ENCODE measurements around the gene PF4V1.
"Not testable (repeated sequence)": the region's sequence is repeated elsewhere in the genome, so short reads cannot be mapped to it uniquely, and the experiment has no call there.

The PF4V1 gene

DNA sequence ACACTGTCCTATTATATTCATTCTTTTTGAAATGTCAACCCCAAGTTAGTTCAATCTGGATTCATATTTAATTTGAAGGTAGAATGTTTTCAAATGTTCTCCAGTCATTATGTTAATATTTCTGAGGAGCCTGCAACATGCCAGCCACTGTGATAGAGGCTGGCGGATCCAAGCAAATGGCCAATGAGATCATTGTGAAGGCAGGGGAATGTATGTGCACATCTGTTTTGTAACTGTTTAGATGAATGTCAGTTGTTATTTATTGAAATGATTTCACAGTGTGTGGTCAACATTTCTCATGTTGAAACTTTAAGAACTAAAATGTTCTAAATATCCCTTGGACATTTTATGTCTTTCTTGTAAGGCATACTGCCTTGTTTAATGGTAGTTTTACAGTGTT is 17.7 kb downstream of the PF4V1 start:
- DNase-seq (ENCODE audit: low read depth): no peak

DNA sequence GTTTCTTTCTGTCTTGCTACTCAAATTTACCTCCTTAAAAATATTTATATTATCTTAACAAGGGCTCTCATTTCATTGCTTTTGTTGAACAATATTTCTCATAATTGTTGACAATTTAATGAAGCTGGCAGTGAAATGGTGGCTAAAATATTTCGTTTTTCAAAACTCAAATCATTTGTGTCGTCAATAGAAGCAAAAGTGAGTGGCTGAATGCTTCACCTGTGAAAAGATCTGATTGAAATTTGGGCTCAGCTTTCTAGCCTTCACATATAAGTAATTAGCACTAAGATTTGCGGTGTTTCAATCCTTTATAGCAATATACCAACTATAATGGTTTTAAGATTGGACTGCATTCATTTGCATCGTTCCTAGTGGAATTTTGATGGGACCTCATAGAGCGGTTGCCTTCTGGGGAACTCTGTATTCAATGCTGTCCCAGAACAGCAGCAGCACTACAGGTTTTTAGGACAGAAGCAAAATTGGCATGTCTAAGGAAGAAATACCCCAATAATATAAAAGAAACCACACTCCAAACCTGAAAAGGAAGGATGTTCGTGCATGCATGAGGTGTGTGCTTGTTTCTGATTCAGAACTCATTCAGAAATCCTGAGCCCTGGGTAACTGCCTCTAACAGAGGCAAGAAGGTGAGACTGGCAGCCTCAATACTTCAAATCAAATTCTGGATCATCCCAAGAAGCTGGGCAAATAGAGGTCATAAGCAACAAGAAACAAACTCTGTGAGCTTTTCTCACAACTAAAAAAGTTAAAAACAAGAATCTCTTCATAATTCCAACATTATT is 18.6 kb downstream of the PF4V1 start:
- DNase-seq (ENCODE audit: low read depth): no peak

DNA sequence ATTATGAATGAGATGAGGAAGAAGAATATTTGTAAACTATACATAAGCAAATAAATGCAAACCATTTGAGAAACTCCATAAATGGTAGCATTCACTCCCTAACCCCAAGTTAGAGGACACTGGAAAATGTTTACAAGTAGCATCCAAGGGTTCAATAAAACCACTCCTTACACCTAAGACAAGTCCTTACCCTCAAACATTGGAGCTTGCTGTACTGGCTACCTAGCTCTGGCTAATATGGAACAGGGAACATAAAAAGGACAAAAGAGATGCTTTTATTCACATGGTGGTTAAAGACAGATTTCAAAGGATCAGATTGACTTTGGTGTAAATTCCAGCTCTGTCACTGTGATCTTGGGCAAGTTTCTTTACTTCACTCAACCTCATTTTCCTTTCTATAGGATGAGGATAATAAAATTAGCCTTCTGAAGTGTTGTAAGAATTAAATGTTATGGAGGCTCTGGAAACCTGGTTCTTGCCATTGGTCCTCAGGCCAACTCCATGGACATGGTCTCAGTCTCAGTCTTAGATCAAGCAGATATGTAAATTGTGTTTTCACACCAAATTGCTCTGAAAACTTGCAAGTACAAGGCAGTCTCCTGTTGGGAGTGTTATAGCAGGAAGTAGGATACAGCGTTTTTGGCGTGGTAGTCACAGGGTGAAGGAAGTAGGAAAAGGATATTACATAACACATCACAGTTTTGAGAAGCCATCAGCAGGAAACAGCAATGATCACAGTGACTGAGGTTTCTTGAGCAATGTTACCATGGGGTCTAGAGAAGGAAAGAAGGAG is 19.4 kb downstream of the PF4V1 start:
- DNase-seq (ENCODE audit: low read depth): no peak

DNA sequence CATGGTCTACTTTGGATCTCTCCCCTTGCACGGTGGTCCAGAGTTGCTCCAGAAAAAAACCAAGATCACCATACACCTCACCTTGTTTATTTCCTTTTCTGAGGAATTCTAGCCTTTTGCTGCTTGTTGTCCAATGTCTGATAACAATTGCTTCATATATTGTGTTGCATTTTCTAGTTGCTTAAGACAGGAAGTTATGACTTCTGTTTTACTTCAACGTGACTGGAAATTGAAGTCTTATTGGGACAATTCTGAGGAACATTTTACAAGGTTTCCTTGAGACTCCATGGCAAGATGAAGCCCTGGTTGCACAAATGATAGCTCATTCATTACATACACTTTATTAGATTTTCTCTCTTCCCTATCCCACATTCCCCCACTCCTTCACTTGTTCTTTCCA is 21.3 kb downstream of the PF4V1 start:
- no peak for DNase-seq (ENCODE audit: low read depth)

DNA sequence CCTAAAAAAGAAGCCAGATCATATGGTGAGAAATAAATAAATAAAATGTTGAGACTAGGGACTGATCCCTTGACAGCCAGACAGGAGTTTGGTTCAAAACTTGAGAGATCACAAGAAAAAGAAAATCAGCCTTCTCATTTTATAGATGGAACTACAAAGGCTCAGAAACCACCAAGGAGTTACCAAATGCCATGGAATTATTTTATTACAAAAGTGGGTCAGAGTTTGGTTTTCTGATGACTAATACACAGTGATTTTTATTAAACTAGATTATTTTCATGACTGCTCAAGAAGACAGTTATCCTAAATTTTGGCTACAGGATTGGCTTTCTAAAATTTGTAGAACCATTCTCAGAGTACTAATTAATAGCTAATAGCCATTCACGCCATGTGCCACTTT is 22.3 kb downstream of the PF4V1 start:
- DNase-seq (ENCODE audit: low read depth): no peak

DNA sequence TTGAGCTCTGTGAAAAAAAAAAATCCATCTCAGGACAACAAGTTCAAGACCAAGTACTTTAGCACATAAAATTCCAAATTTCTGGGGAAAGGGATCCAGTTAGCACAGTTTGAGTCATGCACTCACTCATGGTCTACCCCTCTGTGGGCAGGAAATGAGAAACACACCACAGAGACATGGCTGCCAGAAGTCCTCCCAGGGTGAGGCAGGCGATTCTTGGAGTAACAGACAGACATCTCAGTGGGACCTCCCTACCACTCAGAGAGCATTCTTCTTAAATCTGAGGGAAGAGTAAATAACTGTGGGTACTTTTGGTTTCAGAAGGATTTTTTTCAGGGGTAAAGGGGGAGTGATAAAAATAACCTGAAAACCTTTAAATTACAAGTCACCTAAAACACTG is 30.2 kb downstream of the PF4V1 start:
- DNase-seq (ENCODE audit: low read depth): no peak

DNA sequence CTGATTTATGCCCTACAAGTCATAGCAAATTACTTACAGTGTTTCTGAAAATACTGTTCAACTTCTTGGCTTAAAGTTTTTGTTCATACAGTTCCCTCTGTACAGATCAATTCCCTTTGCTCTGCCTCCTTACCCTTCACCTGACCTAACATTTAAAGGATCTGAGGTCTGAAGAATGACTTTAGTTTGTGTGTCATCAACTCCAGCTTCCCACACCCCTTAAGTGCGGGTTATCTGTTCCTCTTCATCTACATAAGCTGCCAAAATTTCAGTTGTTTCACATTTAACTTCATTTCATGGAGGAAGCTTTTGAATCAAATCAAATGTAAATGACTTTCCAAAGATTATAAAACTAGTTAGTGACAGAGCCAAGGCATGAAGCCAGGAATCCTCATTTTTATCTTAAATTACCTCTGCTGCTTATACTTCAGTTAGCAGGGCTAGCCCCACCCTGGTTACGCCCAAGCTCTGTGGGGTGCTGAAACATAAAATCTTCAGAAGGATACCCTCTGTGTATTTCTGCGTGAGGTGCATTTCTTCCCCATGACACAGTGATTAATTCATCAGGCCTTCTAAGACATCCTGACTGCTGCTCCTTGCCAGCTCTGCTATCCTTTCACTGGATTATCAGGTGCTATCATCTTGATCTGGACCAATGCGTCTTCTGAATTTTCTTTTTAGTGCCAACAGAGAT is 32.6 kb downstream of the PF4V1 start:
- DNase-seq (ENCODE audit: low read depth): no peak

DNA sequence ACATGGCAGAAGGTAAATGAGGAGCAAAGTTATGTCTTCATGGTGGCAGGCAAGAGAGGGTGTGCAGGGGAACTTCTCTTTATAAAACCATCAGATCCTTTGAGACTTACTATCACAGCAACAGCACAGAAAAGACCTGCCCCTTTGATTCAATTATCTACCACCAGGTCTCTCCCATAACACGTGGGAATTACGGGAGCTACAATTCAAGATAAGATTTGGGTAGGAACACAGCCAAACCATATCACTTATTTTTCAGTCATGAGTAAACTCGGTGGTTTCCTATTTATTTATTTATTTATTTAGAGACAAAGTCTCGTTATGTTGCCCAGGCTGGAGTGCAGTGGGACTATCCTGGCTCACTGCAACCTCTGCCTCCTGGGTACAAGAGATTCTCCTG is 38.2 kb downstream of the PF4V1 start:
- no peak for DNase-seq (ENCODE audit: low read depth)

DNA sequence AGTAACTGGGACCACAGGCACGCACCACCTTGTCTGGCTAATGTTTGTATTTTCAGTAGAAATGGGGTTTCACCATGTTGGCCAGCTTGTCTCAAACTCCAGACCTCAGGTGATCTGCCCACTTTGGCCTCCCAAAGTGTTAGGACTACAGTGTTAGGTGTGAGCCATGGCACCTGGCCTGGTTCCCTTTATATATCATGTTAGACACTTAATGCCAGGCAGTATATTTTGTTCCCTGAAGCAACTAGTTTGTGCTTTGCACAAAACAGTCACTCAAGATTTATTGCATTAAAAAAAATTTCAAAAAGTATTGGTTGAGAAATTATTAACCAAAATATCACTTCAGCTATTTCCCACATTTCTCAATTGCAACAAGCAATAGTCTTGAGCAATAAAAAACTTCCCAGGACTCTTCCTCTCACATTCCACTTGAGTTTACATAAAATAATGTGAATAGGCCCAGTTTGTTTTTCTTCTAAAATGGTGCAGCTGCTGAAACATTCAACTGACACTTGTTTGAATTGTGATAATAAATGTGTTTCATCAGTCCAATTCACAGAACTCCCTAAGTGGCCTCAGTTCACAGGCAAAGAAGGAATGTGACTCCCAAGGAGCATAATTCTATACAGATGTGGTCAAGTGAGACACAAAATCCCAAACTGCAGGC is 38.8 kb downstream of the PF4V1 start:
- DNase-seq (ENCODE audit: low read depth): no peak

DNA sequence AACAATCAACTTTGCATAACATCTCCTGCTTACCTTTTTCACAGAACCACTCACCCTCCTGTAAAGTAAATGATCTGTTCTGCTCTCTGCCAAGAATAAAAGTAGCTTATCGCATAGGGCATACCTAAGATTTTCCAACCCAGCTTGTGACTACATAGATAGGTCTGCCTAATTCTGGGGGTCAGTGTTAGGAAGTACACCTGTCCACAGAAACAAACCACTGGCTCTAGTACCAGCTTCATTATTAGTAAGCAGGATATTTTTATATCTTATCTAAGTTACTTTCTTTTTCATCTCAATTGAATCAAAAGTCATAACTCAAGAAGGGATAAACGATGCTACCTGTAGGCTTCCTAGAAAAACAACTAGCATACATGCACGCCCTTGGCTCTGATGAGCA is 39.9 kb downstream of the PF4V1 start:
- DNase-seq (ENCODE audit: low read depth): no peak

DNA sequence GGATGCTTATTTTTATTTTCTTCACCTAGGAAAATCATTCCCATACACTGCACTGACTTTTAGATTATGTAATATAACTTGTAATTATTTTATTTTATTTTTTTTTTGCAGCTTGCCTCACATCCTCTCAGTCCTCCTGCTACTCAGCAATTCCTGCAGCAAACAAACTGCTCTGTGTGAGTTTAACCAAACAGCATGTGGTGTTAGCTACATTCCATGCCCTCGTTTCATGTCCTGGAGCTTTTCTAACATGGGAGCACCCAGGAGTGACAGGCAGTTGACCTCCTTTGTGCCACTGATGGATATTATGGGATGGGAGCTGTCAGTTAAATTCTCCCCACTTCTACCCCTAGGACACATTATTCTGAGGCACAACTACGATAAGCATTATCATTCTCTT is 40.9 kb downstream of the PF4V1 start:
- no peak for DNase-seq (ENCODE audit: low read depth)

DNA sequence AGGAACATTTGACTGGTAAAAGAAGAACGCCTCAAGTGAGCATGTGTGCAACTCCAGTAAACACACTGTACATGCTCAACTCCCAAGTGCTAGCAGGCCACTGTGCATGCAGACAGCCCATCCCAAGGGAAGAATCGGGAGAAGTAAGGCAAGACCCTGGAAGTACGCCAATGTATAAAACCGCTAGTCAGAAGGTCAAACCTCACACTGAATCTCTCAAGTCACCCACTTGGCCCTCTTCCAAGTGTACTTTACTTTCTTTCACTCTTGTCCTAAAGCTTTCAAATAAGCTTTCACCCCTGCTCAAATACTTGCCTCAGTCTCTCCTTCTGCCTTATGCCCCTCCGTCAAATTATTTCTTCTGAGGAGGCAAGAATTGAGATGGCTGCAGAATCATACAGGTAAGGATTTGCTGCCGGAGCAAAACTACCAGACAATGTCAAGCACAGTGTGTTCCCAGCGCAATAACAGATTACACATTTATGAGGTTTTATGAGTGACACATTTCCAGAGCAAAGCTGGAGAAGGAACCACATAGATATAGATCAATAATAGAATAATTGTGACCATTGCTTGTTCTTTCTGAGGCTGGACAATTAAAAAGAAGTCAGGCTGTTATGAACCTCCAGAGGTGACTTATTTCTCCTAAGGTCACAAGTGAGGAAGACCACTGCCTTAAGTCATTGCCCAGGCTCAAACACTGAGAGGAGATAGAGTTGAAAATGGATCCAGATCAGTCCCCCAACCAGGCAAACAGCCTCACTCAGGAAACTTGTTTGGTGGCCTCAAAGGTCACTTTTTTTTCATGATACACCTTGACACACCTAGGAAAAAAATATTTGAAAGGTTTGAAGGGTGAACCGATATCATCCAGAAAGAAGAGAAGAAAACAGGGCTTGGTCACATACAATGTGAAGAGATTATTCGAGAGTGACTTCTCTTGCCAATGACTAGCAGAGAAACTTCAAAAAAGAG is 42.4 kb downstream of the PF4V1 start:
- DNase-seq (ENCODE audit: low read depth): no peak

DNA sequence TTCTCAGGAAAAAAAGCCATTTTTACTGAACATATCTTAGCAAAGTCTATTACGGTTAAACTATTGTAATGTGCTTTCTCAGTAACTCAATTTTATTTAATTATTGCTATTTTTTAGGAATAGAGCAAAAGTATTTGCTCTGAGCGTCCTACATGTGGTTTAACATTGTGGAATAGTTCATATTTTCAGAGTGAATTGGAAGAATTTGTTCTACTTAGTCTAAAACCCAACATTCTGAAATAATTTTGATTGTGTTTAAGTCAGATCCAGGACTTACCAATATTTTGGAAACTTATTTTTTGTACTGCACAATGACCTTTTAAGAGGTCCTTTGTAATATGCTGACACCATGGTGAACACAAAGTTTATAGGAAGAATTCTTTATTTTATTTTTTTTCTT is 43.3 kb downstream of the PF4V1 start:
- DNase-seq (ENCODE audit: low read depth): no peak

DNA sequence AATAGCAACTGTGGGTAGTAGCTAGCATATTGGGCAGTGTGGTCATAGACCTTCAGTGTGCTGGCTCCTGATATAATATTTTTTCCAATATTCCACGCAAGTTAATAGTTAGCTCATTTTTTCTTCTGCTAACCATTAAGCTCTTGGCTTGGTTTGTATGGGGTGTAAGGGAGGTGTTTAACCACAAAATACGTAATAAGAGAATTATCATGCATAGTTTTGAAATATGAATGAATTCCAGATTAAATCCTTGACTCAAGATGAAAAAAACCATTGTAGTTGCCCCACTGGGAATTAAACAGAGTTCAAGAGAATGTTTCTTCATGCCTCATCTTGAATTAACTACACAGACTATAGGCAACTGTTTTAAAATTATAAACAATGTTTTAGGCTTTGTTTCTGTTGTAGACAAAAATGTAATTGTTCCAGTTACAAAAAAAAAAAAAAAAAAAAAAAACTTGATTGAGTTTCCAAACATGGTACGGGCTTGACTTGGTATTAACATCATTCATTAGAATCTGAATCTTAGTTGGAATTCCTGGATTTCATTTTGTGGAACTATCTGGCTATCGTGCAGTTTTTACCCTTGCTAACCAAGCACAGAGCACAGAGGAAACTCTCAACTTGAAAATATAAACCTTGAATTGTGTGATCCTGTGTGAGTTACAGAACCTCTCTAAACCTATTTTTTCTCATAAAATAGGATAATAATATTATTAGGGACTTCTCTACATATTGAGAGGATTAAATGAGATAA is 44.5 kb downstream of the PF4V1 start:
- DNase-seq (ENCODE audit: low read depth): no peak

DNA sequence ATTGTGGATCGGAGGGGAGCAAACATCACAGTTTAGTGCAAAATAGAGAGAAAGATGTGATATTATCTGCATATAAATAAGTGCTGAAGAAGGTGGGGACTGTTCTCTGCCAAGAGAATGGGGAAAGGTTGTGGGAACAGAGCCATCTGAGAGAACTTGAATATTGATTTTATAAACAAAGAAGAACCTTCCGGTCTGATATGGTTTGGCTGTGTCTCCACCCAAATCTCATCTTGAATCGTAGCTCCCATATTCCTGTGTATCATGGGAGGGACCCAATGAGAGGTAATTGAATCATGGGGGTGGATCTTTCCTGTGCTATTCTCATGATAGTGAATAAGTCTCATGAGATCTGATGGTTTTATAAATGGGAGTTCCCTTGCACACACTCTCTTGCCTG is 46.2 kb downstream of the PF4V1 start:
- not testable (repeated sequence) for DNase-seq (ENCODE audit: low read depth)

DNA sequence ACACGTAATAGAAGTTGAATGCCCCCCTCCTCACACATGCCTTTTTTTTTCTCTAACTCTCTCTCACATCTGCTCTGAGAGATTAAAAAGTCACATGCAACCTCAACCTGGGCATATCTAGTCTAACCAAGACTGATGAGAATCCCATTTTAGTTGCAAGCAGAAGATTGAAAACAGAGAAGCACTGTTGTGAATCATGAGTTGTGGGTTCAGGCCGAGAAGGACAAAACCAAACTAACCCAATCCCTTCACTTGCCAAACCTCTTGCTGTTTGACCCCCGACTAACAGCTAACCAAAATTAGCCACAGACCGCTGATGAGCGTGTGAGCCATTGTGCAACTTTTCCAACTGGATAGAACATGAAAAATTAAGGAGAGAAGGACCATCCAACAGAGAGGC is 47.9 kb downstream of the PF4V1 start:
- no peak for DNase-seq (ENCODE audit: low read depth)

DNA sequence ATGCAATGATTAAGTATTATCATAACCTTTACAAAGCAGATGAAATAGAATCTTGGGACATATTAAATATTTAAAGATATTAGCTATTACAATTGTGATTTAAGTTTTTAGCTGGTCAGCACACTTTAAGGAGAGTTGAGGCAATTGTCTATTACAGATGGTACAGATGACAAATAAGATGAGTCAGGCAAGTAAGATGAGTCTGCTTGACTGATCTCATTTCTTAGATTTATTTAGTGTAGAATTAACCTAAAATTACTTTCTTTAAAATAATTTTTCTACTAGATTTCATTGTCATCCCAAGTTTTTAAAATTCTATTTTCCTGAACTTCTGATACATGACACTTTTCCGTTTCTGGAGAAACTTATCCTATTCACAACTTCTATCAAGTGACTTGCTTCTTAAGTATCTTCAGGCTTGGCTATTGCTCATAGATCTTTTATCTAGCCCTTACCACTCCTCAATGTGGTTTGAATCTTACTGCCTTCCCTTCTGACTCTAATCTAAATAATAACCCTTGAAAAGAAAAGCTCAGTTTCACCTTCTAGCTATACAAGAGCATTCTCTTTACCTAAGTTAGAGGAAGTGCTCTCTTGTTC is 49.0 kb downstream of the PF4V1 start:
- DNase-seq (ENCODE audit: low read depth): no peak

DNA sequence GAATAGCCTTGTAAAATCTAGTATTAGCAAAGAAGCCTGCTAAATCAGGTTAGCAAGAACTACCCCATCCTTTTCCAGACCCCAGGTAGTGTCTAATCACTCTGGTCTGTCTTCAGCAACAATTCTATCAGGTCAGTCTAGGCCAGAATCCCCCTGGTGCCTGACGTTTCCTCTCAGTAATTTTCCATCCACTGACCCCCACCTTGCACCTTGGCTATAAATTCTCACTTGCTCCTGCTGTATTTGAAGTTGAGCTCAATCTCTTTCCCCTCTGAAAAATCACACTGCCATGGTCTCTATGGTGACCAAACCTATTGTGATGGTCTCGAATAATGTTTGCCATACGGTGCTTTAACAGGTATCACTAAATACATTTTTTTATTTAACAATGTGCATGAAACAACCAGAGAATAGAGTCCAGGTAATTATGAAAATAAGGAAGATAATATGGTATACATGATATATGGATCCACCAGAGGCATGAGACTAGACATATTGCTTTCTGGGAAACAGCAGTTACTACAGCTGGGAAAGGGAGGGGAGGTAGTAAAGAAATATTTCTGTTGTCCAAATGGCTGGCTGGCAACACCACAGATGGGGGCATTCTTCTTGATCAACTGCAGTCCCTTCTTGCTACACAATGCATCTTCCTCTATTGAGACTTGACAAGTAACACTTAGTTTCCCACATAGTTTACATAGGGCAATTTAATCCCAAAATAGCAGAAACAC is 49.9 kb downstream of the PF4V1 start:
- DNase-seq (ENCODE audit: low read depth): no peak

Data from T follicular helper cell (primary cell).